GM12872 (cell line): ENCODE measurements around the gene CAMK2B.

Experiments used
- TF ChIP-seq, protein P1 (sequence below): IDR thresholded peaks from 3 replicates; pipeline ENCODE4 v1.5.1; 2011; ENCODE audit warnings: low read depth, mild to moderate bottlenecking, low read length, moderate library complexity; ENCODE audit not compliant: insufficient read depth

Gene CAMK2B

GRCh38 chr7:44235066-44235465, 90.3 kb downstream of the CAMK2B start:
- TF ChIP-seq, protein P1, sequence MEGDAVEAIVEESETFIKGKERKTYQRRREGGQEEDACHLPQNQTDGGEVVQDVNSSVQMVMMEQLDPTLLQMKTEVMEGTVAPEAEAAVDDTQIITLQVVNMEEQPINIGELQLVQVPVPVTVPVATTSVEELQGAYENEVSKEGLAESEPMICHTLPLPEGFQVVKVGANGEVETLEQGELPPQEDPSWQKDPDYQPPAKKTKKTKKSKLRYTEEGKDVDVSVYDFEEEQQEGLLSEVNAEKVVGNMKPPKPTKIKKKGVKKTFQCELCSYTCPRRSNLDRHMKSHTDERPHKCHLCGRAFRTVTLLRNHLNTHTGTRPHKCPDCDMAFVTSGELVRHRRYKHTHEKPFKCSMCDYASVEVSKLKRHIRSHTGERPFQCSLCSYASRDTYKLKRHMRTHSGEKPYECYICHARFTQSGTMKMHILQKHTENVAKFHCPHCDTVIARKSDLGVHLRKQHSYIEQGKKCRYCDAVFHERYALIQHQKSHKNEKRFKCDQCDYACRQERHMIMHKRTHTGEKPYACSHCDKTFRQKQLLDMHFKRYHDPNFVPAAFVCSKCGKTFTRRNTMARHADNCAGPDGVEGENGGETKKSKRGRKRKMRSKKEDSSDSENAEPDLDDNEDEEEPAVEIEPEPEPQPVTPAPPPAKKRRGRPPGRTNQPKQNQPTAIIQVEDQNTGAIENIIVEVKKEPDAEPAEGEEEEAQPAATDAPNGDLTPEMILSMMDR: no peak

DNA sequence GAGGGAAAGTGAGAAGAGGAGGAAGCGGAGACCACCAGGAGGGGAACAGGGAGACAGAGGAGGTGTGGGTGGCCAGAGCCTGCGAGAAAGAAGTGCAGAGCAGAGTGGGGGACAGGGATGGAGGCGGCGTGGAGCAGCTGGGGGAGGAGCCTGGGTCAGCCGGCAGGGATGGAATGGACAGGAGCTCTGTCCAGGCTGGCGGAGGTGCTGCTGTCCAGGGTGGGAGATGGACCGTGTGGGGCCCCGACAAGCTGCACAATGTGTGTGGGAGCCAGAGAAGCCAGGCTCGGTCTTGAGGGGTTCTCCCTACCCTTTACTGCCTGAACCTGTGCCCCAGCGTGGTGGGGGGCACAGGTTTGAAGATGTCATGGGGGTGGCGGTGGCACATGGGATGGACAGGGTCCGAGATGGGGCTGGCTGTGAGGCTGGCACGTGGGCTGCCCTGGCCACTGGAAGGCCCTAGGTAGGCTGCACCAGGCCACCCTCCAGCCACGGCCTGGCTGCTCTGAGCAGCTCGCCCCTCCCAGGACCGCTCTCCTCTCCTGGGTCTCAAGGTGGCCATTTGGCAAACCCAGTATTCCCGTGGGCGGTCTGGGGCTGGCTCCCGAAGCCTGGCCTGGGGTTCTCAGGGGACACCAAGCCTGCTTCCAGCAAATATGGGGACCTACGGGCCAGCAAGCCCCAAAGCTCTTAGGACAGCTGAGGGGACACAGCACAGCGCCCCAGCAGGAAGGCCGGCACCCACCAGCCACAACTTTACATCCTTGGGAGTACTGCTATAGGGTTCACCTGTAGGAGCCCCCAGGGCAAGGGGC, 92.3 kb downstream of the CAMK2B start:
- TF ChIP-seq, protein P1: no peak

GRCh38 chr7:44232396-44232795, 93.0 kb downstream of the CAMK2B start:
- TF ChIP-seq, protein P1: no peak

- TF ChIP-seq, protein P1: no peak
Observed at GRCh38 chr7:44231088-44231487, 94.3 kb downstream of the CAMK2B start.

DNA sequence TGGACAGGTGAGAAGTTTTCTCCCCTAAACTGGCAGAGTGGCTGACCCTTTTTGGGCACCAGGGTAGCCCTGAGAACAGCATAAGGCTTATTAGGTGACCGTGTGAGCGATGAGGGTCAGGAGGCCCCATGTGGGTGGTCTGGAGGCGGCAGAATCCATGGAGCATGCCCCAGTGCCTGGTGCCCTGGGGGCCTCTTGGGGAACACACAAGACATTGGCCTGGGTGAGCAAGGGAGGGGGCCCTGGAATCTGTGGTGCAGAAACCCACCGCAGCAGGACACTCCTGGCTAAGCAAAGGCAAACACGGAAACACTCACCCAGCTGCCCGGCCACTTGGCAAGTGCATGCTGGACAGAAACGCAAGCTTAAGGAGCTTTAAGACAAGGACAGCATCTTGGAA, 95.1 kb downstream of the CAMK2B start:
- TF ChIP-seq, protein P1: no peak

DNA sequence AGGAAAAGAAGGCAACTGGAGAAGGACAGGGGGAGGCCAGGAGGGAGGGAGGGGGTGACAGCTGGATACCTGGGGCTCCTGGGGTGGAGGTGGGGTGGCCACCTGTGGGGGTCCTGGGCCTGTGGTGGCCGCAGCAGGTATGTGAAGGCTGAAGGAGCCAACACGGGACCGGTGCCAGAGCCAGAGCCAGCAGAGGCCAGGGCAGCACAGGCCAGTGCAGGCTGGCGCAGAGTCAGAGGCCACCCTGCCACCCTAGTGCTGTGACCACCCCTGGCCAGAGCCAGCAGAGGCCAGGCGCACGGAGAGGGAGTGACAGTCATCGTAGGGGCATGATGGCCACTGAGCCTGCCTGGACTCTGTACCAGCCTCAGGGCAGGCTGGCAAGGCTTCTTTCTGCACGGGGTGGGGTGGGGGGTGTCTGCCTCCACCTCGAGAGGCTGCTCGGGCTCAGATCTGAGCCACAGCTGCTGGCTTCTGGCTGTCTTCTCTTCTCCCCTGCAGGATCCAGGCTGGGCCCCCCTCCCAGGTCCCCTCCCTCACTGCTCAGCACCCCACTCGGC, 95.8 kb downstream of the CAMK2B start:
- TF ChIP-seq, protein P1: no peak

- TF ChIP-seq, protein P1: no peak
Observed at GRCh38 chr7:44228571-44229350, 96.6 kb downstream of the CAMK2B start.
